ENCODE data around the gene NUAK2.
A peak's percentile ranks its signal among the peaks of the same experiment; 100 is the strongest.
"Not testable (repeated sequence)": the region's sequence is repeated elsewhere in the genome, so short reads cannot be mapped to it uniquely, and the experiment has no call there.

NUAK2 gene

DNA sequence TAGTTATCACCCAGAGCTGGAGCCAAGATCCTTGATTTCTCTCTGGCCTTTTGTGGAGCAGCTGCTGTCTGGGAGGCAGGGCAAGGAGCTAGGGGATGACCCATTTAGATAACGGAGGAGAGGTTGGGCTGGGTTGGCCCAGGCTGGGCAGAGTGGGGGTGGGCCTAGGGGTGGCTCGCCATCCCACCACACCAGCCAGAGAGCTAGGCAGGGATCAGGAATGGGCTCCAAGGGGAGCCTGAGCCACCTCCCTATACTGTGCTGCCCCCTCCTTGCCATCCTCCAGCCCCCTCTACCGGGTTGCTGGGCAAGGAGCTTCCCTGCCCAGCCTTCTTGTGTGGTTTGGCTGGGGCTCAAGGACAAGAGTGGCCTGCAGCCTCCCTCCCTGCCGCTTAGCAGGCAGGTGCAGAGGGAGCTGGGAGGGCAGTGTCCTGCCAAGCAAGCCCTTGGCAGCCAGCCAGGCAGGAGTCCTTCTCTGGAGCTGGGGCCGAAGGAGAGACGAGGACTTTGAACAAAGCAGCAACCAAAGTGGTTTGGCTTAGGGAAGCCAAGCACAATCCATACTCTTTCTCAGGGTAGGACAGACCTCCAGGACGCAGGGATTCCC, 4.1 kb downstream of the NUAK2 start:
- peak; percentile 99 for DNase-seq

DNA sequence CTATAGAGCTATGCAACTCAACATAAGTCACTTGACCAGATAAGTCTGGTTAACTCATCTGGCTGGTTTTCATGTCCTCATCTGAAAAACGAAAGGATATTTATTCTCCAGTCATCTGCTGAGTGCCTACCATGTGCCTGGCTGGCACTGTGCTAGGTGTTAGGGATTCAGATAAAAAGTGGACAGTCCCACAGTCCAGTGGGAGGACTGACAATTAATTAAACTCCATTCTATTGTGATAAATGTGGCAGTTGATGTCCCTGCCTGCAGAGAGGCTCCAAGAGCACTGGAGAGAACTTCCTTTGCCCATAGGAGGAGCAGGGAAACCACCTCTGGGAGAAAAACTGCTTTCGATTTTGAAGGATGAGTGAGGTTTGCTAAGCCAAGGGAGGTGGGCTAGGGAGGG, 5.4 kb downstream of the NUAK2 start:
- DNase-seq = no peak

DNA sequence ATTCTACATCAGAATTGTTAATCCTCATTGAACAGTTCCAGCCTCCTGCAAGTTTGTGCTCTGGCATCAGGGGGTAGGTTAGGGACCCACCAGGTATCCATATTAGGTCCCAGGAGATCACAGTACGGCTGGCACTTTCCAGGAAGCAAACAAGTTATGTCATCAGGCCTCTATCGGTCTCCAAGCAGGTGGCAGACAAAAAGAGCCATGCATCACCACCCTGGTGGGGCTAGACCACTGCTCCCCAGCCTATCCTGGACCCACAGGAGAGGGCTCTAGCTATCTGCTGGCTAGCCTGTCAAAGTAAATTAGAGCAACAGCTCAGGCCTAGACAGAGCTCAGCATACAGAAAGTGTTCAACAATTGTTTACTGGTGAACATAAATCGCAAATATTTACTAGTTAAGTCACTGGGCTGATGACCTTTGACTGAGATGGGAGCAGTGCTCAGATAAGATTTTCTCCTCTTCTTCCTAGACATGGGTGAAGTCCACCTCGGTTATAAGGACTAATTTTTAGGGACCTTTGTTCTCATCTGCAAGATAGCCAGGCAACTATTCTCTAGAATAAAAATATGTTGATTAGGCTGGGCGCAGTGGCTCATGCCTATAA, 6.4 kb downstream of the NUAK2 start:
- DNase-seq = no peak

DNA sequence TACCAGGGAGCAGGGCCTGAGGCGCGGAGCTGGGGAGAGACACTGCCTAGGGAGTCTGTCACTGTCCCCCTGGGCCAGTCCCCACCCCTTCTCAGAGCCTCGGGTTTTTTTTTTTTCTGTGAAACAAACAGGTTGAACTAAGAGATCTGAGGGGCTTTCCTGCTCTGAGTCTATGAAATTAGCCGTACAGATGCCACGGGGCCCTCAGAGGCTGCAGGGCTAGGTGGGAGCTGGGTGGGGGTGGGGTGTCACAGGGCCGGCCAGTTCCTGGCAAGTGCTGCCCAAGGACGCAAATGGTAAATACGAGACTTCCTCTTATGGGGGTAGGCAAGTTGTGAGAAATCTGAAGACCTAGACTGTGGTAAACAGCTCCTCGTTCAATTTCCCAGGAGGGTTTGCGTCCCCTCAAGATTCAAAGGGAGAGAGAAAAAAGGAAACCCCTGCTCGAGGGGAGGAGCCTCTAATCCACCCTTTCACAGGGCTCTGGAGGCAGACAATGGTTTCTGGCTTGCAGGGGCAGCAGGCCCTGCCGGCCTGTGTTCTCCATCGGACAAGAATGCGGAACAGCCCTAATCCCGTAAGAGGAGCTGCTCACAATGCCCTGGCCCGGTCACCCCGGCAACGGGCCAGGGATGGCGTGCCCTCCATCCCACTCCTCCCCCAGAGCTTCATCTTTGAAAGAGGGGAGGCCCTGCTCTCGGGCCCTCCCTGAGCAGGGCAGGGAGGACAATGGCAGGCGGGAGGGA, 7.8 kb downstream of the NUAK2 start:
- peak; percentile 63 for DNase-seq

DNA sequence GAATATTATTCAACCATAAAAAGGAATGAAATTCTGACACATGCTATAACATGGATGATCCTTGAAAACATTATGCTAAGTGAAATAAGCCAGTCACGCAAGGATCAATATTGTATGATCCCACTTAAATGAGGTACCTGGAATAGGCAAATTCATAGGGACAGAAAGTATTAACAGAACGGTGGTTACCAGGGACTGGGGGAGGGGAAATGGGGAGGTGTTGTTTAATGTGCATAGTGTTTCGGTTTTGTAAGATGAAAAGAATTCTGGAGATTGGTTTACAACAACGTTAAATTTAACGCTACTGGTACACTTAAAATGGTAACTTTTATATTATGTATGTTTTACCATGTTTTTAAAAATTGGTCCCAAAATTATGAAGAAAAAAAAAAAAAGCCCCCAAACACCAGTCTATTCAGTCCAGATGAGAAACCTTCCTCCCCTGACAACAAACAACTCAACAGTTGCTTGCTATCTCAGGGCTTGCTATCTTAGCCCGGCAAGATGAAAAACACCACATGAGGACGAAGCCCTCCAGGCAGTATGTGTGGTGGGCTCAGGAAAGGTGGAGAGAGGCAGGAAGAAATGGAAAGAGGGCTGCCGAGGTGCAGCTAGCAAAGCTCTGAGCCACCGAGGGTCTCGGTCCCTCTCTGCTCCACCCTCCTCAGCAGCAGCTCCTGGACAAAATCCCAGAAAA, 8.5 kb downstream of the NUAK2 start:
- no peak for DNase-seq

DNA sequence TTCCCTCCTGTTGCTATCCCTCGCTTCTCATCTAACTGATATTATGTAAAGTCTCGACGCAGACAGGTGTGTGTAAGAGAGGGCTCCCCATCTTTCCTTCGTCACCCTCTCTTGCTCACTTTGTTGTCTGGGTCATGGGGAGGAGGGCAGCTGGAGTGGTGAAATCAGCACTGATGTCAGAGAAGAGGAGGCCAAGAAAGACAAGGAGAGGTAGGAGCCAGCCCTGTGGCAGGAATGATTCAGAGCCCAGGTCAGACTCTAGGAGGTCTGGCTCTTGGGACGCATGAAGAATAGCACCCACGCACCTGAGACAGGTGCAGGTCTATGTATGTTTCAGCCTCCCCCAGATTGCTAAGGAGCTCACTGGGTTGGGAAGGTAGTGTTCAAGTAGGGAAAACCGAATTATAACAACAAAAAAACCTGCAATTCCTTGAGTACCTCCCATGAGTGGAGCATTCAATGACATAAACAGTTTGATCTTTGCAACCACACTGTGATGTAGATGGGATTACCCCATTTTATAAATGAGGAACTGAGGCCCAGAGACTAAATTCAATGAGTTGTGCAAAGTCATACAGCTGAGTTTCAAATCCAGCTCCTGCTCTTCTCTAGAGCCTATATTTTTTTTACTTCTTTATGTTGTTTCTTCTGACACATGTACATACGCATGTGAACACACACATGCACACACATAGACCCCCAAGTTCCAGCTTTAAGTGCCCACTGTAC, 10.4 kb downstream of the NUAK2 start:
- no peak for DNase-seq

DNA sequence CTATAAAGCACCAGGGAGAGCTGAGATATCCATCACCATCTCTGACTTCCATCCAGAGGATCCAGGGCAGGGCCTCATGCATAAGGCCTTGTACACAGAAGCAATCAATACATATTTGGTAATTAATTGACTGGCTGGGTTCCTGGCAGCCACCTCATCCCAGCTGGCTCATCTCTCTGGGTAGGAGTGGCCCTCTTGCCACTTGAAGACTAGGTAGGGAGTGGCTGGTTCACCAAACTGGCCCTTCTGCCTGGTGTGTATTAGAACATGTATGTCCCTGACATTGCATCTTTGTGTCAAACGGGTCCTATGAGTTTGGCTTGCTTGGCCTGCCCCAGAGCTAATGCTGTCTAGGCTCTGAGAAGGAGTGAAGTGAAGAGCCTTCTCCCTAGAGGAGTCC, 11.8 kb downstream of the NUAK2 start:
- DNase-seq = no peak

DNA sequence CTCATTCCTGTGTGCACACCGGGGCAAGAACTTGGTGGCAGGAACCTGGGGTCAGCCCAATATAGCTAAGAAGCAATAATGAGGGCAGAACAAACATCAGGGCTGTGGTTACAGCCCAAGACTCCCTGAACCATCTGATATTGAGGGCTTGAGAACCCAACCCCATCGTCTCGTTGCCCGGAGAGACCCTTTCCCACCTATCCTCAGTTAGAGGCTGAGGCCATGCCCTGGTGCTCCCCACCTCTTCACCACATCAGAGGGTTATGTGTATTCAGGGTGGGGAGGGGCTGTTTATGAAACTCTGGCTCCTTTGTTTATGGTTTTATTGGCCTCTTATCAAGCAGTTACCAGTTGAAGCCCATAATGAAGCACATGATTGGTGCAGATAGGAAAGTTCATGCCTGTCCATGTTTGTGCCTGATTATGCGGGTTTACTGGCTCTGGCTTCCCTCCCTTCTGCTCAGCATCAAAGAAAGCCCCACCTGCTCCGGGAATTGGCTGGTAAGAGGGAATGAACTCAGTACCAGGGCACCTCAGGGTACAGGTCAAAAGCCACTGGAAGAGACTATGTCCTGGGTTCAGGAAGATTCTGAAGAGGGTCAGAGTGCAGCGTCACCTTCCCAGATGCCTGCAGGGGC, 14.5 kb downstream of the NUAK2 start:
- no peak for DNase-seq

DNA sequence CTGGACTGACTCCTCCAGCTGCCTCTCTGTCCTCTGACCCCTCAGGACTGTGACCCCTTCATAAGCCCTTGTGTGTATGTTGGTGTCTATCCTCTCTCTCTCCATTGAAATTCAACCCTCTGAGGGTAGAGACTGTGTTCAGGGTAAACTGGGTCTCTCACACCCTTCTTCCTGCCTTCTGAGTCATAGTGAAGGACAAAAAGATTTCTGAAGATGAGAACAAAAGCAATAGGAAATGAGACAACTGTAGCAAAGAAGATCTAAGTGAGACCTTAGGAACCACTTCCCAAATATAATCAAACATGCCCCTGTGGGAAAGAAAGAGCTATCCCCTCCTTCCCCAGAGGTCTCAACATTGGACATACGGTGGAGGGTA, 16.9 kb downstream of the NUAK2 start:
- no peak for DNase-seq

DNA sequence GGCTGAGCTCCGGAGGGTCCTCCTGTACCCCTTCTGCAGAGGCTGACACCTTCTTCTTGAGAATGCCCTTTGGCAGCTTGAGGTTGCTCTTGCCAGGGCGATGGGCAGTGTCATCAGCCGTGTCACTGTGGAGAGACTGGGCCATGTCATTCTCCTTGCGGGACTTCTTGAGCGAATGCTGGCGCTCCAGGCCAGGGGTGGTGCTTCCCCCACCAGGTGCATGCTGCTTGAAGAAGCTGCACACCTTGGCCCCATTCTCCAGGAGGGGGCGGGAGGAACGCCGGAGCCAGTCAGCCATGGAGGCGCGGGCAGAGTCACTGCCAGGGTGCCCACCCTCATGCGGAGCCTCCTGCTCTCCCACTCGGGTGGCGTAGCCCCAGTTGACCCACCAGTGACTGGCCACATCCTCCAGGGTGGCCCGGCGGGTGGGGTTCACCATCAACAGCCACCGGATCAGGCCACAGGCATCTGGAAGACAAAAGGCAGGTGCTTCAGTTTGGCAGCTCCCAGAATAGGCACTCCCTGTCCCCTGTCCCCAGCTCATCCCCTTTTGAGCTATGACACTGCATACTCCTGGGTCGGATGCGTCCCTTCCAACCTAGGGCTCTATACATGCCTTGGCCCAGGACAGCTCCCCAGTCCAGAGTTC, 17.4 kb downstream of the NUAK2 start:
- no peak for DNase-seq

DNA sequence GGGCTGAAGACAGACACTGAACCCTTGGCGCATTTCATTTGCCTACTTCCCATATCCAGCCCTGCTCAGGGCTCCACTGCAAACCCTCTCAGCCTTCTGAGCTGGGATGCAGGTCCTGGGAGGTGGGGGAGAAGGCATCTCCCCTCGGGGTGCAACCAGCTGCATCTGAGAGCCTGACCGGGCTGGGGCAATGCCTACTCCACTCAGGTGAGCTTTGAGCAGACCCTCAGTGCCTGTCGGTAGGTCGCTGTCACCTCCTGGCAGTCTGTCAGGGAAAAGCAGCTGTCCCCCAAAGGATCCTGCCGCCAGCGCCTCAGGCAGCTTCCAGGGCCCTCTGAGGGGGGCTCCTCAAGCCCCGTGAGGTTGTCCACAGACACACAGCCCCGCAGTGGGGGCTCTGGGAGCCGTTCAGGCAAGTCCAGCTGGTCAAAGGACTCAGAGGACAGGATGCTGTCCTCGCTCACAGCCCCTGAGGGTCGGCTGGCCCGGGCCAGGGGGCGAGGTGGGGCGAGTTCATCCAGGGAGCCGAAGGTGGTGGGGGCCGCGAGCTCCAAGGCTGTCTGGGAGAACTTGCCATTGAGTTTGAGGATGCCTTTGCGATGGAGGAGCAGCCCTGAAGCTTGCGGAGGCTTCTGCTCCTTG, 18.2 kb downstream of the NUAK2 start:
- no peak for DNase-seq

DNA sequence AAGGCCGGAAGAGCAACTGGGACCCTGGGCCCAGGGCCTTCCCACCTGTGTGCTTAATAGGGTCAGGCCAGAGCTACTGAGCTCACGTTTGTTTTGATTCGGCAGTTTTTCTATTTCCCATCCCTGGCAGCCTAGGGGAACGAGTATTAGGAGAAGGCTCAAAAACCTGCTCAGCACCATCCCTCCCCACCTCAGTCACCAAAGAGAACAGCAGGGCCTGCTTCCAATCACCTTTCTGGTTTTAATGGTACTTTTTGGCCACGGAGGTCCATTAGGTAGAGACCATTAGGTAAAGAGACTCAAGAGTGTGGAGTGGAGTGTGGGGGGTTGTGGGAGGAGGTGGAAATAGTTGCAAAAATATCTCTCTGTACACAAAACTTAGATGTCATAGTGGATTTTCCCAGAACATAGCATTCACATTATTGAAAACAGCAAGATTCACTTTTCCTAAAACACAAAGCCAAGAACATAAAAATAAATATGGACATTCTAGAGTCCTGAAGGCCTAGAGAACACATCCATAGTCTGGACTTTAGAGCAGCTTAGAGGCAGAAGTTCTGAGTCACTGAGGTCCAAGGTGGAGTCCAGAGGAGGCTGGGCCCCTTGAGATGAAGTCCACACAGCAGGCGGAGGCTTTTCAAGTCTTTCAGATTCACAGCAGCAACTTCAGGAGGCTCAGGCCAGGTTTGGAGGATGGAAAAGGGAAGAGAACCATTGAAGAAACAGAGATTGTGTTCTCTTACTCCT, 19.5 kb downstream of the NUAK2 start:
- DNase-seq = no peak

DNA sequence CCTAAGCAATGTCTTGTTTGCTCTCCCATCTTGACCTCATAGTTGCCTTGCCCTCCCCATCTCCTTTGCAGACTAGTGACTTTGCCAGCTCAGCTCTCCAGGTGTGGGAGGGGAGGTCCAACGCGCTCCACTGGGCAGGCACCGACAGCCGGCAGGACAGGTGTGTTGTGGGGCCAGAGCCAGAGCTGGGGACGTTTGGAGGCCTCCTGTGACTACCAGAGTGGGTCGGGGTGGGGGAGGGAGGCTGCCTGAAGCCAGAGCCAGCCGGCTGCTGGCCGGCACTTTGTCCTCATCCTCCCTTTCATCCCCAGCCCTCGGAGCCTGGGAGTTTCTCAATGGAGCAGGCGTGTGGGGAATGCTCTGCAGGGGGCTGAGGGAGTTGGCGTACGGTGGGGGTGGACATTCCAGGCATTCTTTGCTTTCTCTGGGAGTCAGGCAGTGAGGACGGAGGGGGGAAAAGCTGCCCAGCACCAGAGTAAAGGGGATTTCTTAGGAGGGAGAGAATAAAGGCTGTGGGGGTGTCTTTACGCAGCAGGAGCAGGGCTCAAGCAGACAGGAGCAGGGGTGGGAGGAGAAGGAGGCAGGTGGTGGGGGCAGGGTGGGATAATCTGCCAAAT, 20.2 kb downstream of the NUAK2 start:
- DNase-seq = no peak

DNA sequence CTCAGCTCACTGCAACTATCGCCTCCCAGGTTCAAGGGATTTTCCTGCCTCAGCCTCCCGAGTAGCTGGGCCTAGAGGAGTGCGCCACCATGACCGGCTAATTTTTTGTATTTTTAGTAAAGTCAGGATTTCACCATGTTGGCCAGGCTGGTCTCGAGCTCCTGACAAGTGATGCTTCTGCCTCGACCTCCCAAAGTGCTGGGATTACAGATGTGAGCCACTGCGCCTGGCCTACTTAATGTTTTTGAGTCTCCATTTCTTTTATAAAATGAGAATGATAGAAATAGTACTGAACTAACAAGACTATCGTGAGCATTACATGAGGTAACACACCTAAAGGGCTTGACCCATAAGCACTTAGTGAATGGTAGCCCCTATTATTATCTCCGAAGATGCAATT, 21.4 kb downstream of the NUAK2 start:
- no peak for DNase-seq

DNA sequence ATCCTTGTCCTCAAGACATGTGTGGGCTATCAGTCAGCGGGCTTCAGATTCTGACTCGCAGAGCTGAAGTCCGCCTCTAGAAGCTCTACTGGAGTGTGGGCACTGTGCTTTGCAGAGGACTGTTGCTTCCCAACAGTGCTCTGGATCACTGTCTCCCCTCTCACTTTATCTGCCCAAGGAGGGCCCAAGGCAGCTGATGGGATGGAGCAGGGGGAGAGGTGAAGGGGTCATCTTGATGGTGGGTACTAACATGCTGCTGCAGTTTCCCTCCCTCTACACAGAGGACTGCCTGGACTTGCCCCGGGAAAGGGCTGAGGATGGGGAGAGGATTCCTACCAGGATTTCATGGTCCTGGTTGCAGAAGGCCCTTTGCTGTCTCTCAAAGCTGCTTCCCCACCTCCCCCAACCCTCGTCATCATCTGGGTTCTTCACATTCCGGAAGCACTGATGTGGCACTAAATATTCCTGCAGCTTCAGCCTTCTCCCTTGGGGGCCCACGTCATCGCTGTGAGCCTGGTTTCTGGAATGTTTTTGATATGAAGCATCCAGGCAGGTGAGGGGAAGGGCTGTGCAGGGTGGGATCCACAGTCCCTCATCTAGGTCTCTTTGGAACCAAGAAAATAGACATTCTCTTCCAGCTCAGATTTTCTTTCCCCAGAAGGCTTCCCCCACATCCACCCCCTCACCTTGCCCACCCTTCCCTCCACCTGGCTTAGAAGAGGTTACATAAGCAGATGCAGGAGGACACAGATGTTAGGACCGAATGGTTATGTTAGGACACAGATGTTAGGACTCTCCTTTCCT, 23.2 kb downstream of the NUAK2 start:
- no peak for DNase-seq

DNA sequence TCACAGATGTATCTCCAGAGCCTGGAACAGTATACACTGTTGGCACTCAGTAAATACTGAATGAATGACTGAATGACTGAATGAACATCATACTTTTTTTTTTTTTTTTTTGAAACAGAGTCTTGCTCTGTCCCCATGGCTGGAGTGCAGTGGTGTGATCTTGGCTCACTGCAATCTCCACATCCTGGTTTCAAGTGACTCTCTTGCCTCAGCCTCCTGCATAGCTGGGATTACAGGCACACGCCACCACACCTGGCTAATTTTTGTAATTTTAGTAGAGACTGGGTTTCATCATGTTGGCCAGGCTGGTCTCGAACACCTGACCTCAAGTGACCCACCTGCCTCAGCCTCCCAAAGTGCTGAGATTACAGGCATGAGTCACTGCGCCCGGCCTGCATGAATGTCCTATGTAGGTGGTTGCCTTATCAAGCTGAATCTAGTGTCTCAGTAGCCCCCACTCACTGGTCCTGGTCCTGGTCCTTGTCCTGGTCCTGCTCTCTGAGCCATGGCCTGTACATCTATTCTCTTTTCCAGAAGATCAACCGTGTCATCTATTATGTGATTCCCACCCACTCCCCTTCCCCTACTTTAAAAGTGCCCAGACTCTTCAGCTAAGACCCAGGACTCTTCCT, 23.9 kb downstream of the NUAK2 start:
- not testable (repeated sequence) for DNase-seq

DNA sequence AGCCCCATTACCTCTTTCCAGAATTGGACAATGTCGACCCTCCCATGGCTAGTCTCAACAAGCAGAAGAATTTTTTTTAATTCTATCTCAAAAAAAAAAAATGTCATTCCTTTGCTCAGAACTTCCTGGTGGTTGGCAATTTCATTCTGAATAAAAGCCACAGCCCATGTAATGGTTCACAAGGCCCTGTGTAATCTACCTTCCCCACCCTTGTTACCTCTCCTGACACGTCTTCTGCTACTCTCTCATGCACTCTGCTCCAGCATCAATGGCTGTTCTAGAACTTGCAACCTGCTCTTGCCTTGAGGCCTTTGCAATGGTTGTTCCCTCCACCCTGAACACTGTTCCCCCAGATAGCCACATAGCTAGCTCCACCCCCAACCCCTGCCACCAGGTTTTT, 25.4 kb downstream of the NUAK2 start:
- no peak for DNase-seq

DNA sequence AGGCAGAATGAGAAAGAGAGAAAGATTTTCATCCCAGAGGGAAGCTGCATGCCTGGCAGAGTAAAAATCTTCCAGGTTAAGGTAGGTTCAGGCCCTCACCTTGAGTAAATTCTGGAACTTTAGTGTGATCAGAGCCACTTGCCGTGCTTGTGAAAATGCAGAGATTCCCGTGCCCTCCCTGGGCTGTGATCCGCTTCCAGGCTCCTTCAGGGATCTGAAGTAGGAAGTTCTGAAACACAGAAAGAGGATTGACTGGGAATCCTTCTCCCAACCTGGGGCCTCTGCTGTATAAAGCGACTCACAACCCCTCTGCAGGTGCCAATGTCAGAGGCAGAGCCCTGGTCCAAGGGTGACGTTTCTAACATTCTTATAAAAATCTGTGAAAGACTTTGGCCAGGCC, 26.6 kb downstream of the NUAK2 start:
- no peak for DNase-seq
